ENCODE results near the gene METTL26. TPM values are rescaled to one million over a fixed set of nuclear protein-coding genes. Genes with fewer than 3 reads are reported as not detected.

Gene METTL26
- total RNA-seq, 2 donors from 2014 or later, result 43.7 to 102 TPM

GRCh38 chr16:588639-588888 lies 47.5 kb downstream of the METTL26 start:
- no peaks in the 10 kb centered on the region for H3K36me3 ChIP-seq
- peak overlapping the region; percentile 84 to 88 for H3K9ac ChIP-seq (ENCODE audit: low read depth in 2 of 2, low read length in 2 of 2)
- intact Hi-C loops (cut with DNase I), result no loop called here
- H3K4me3 ChIP-seq, result peak overlapping the region; percentile 81
- H3K27me3 ChIP-seq, result no peaks in the 10 kb centered on the region
- no peak for DNase-seq
- peaks cover 20% of the 10 kb centered on the region for H3K4me1 ChIP-seq
- peak overlapping the region; percentile 97 for H3K27ac ChIP-seq
- H3K9me3 ChIP-seq, result no peaks in the 10 kb centered on the region
- no peak for TF ChIP-seq CTCF (IDR thresholded peaks at IDR 0.05)

GRCh38 chr16:586645-587590 lies 49.2 kb downstream of the METTL26 start:
- Histone ChIP-seq H3K4me3 (no peak overlapping the region), H3K27me3 (no peaks in the 10 kb centered on the region), H3K36me3 (no peaks in the 10 kb centered on the region), H3K27ac (no peak overlapping the region), H3K9me3 (no peaks in the 10 kb centered on the region), H3K9ac (ENCODE audit: low read depth in 2 of 2, low read length in 2 of 2) (peak overlapping the region; percentile 35 to 46), H3K4me1 (peaks cover 6% of the 10 kb centered on the region)
- DNase-seq, result no peak
- no peak for TF ChIP-seq CTCF (IDR thresholded peaks at IDR 0.05)
- intact Hi-C loops (cut with DNase I), result no loop called here

- Histone ChIP-seq H3K9me3 (no peaks in the 10 kb centered on the region), H3K36me3 (no peaks in the 10 kb centered on the region), H3K4me3 (no peak overlapping the region), H3K9ac (ENCODE audit: low read depth in 2 of 2, low read length in 2 of 2) (peak overlapping the region in 1 of 2 donors; percentile 12), H3K27me3 (no peaks in the 10 kb centered on the region), H3K27ac (no peak overlapping the region), H3K4me1 (peaks cover under 1% of the 10 kb centered on the region)
- no peak for TF ChIP-seq CTCF (IDR thresholded peaks at IDR 0.05)
- intact Hi-C loops (cut with DNase I), result no loop called here
- DNase-seq, result no peak
Observed at GRCh38 chr16:586047-586644, 50.0 kb downstream of the METTL26 start.

GRCh38 chr16:585351-585750 lies 50.8 kb downstream of the METTL26 start:
- DNase-seq, result no peak

More at GRCh38 chr16:585351-585750, 50.8 kb downstream of the METTL26 start:
- Histone ChIP-seq H3K4me3 (no peak overlapping the region), H3K9ac (ENCODE audit: low read depth in 2 of 2, low read length in 2 of 2) (no peak overlapping the region), H3K27ac (no peak overlapping the region), H3K36me3 (no peaks in the 10 kb centered on the region), H3K4me1 (no peaks in the 10 kb centered on the region), H3K27me3 (no peaks in the 10 kb centered on the region), H3K9me3 (no peaks in the 10 kb centered on the region)
- intact Hi-C loops (cut with DNase I), result no loop called here
- no peak for TF ChIP-seq CTCF (IDR thresholded peaks at IDR 0.05)

Other genes starting within 250 kb of the METTL26 start
- 10 to 100 TPM; 38.3 to 63.6 TPM for gene NME4, start 239.1 kb downstream of the METTL26 start, total RNA-seq
- gene DECR2, start 234.4 kb downstream of the METTL26 start, total RNA-seq, result 10 to 100 TPM; 31.3 to 50.2 TPM
- gene RAB11FIP3, start 210.7 kb downstream of the METTL26 start, total RNA-seq, result 10 to 100 TPM; 20.9 to 22.3 TPM
- 100 to 1,000 TPM in 1 of 2 donors, 10 to 100 TPM in 1; 74.6 to 139 TPM for gene CAPN15, start 108.6 kb downstream of the METTL26 start, total RNA-seq
- gene PRR35, start 75.9 kb downstream of the METTL26 start, total RNA-seq, result not detected
- under 1 TPM; 0.32 to 0.35 TPM for gene NHLRC4, start 69.3 kb downstream of the METTL26 start, total RNA-seq
- 10 to 100 TPM; 25.6 to 59.3 TPM for gene PIGQ, start 66.3 kb downstream of the METTL26 start, total RNA-seq
- gene RAB40C, start 46.2 kb downstream of the METTL26 start, total RNA-seq, result 10 to 100 TPM; 34.9 to 38.5 TPM
- 1 to 10 TPM in 1 of 2 donors, under 1 TPM in 1; 0.80 to 1.1 TPM for gene WFIKKN1, start 5.3 kb downstream of the METTL26 start, total RNA-seq
- 100 to 1,000 TPM; 132 to 158 TPM for gene MCRIP2, start 5.5 kb upstream of the METTL26 start, total RNA-seq
- 100 to 1,000 TPM in 1 of 2 donors, 10 to 100 TPM in 1; 25.1 to 122 TPM for gene WDR90, start 13.1 kb upstream of the METTL26 start, total RNA-seq
- gene RHOT2, start 31.8 kb upstream of the METTL26 start, total RNA-seq, result 100 to 1,000 TPM; 112 to 182 TPM
- gene RHBDL1, start 39.4 kb upstream of the METTL26 start, total RNA-seq, result 1 to 10 TPM; 4.0 to 5.7 TPM
- gene STUB1, start 44.1 kb upstream of the METTL26 start, total RNA-seq, result 100 to 1,000 TPM in 1 of 2 donors, 10 to 100 TPM in 1; 96.7 to 159 TPM
- gene JMJD8, start 48.0 kb upstream of the METTL26 start, total RNA-seq, result 10 to 100 TPM; 40.7 to 72.1 TPM
- gene WDR24, start 54.1 kb upstream of the METTL26 start, total RNA-seq, result 10 to 100 TPM in 1 of 2 donors, 1 to 10 TPM in 1; 8.5 to 18.8 TPM
- gene FBXL16, start 69.5 kb upstream of the METTL26 start, total RNA-seq, result 1 to 10 TPM; 2.0 to 2.2 TPM
- gene METRN, start 78.8 kb upstream of the METTL26 start, total RNA-seq, result 10 to 100 TPM; 23.3 to 50.0 TPM
- gene ANTKMT, start 84.8 kb upstream of the METTL26 start, total RNA-seq, result 10 to 100 TPM; 42.1 to 83.1 TPM
- 1 to 10 TPM in 1 of 2 donors, under 1 TPM in 1; 0.37 to 3.7 TPM for gene CCDC78, start 90.1 kb upstream of the METTL26 start, total RNA-seq
- gene HAGHL, start 90.8 kb upstream of the METTL26 start, total RNA-seq, result 10 to 100 TPM in 1 of 2 donors, 1 to 10 TPM in 1; 2.6 to 13.0 TPM
- gene CIAO3, start 104.7 kb upstream of the METTL26 start, total RNA-seq, result 10 to 100 TPM; 29.2 to 62.1 TPM
- 1 to 10 TPM; 1.4 to 1.8 TPM for gene MSLN, start 124.4 kb upstream of the METTL26 start, total RNA-seq
- 10 to 100 TPM; 17.3 to 35.6 TPM for gene RPUSD1, start 152.1 kb upstream of the METTL26 start, total RNA-seq
- gene CHTF18, start 152.3 kb upstream of the METTL26 start, total RNA-seq, result 100 to 1,000 TPM in 1 of 2 donors, 10 to 100 TPM in 1; 16.5 to 111 TPM
- under 1 TPM in 1 of 2 donors, not detected in 1; 0.24 TPM for gene GNG13, start 164.4 kb upstream of the METTL26 start, total RNA-seq

All from colonic mucosa (tissue), 4 donors.